Esophagus muscularis mucosa (tissue), 4 donors: ENCODE measurements around the gene NPAS3.

Experiments used
- EP300 ChIP-seq: sonication (generic); formaldehyde crosslinking; IDR thresholded peaks from one replicate; pipeline ENCODE4 v1.6.1; 2017; ENCODE audit warnings: antibody characterized with exemption
- POLR2A ChIP-seq: fragments of 450-650 bp; IDR thresholded peaks from one replicate; pipeline ENCODE4 v1.6.1; 2017; ENCODE audit warnings: antibody characterized with exemption, moderate library complexity, mild to moderate bottlenecking, low read depth
- POLR2AphosphoS5 ChIP-seq, 2 donors: sonication (generic); formaldehyde crosslinking; IDR thresholded peaks; one replicate each; pipeline ENCODE4 v1.6.1; 2017; ENCODE audit warnings: antibody characterized with exemption in 2 of 2
- TF ChIP-seq, protein P1 (sequence below), 3 experiments: fragments of 200-600 bp in 2 of 3; fragments of 450-650 bp in 1 of 3; sonication (generic) in 2 of 3; IDR thresholded peaks; one replicate each; pipeline ENCODE4 v1.5.1; 2017 to 2019; ENCODE audit warnings: antibody characterized with exemption in 3 of 3, mild to moderate bottlenecking in 2 of 3, moderate library complexity in 1 of 3

DNA sequence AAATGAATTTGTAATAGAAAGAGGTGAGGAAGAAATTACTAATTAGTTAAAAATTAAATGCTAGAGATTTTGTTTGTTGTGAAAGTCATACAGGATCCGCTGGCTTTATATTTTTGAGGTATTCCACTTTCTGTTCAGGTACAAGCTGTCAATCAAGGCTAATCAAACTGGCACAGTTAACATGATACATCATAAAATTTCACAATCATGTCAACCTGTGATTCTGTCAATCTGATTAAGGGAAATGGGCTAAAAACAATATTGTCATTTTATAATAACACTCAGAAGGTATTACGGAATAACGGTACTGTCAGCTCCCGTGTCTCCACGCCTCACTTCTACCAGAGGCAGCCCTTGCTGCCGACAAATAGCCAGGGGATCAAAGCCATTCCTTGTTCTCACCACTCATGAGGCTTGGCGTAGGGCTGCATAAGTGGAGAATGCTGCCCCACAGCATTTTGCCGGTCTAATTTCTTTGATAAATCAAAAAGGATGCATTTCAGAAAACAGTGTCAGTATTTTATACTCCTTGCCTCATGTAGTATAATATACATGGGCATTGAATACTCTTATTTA, 352.9 kb downstream of the NPAS3 start:
- TF ChIP-seq POLR2A = no peak
- TF ChIP-seq, protein P1, sequence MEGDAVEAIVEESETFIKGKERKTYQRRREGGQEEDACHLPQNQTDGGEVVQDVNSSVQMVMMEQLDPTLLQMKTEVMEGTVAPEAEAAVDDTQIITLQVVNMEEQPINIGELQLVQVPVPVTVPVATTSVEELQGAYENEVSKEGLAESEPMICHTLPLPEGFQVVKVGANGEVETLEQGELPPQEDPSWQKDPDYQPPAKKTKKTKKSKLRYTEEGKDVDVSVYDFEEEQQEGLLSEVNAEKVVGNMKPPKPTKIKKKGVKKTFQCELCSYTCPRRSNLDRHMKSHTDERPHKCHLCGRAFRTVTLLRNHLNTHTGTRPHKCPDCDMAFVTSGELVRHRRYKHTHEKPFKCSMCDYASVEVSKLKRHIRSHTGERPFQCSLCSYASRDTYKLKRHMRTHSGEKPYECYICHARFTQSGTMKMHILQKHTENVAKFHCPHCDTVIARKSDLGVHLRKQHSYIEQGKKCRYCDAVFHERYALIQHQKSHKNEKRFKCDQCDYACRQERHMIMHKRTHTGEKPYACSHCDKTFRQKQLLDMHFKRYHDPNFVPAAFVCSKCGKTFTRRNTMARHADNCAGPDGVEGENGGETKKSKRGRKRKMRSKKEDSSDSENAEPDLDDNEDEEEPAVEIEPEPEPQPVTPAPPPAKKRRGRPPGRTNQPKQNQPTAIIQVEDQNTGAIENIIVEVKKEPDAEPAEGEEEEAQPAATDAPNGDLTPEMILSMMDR (IDR thresholded peaks at IDR 0.05) = no peak
- no peak for TF ChIP-seq POLR2AphosphoS5 (IDR thresholded peaks at IDR 0.05)
- no peak for TF ChIP-seq EP300
